ENCODE data around the gene RPS16.

The RPS16 gene

GRCh38 chr19:39405958-39406655 lies 29.6 kb downstream of the RPS16 start:
- peak; percentile 4 to 5 for ATAC-seq

- ATAC-seq: no peak
Measured at GRCh38 chr19:39405261-39405957, 30.3 kb downstream of the RPS16 start.

DNA sequence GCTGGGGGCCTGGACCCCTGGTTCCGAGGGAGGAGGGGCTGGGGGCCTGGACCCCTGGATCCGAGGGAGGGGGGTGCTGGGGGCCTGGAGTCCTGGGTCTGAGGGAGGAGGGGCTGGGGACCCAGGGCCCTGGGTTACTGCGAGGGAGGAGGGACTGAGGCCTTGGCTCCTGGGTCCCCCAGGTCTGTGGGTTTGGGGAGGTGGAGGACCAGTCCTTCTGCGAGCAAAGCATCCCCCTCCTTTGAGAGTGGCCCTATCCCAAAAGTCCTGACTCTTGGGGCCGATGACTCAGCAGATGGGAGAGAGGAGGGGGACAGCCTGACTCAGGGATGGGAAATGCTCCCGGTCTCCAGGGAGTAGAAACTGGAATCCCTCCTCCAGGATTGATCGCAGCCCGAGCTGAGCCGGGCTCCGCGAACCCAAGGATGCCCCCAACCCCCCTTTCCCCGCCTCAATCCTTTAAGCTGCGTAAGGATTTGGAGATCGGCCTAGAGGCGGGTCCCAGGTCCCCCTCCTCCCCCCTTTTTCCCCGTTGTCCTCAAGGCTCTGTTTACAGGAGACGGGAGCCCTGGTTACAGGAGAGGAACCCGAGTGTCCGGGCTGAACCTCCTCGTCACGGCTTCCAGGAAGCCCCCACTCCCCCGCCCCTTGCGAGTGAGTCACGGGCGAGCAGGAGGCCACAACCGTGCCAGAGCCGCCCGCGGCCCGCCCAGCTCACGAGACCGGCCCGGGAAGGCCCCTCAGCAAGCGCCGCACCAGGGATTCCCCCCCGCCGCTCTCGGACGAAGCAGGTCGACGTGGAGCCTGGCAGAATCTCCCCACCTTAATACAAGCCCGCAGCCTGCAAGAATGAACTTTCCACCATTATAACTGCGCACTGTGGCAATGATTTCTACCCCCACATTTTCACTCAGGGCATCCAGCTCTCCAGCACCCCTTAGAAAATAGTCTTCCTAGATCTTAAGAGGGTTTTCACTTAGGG lies 32.1 kb downstream of the RPS16 start:
- ATAC-seq: peak; percentile 40

- peak; percentile 0 to 1 for ATAC-seq
Measured at GRCh38 chr19:39402346-39403300, 33.1 kb downstream of the RPS16 start.

GRCh38 chr19:39401549-39402345 lies 34.0 kb downstream of the RPS16 start:
- peak; percentile 67 for ATAC-seq

DNA sequence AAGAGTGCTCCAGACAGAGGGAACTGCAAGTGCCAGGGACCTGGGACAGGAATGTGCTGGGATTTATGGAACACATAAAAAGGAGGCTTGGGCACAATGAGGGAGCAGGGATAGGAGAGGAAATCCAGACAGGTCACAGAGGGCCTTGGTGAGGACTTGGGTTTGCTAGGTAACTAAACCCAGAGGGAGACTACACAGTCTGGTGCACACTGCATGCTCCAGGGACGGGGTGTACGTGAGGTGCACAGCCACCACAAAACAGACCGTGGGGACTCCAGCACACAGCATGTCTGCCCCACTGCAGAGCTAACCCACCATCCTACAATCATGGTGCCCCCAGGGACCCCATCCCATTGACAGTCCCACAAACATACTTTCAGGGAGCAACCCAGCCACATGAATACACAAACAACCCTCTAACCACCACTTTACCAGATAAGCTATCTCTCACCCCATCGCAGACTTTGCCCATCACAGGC lies 34.6 kb downstream of the RPS16 start:
- peak; percentile 0 for ATAC-seq

DNA sequence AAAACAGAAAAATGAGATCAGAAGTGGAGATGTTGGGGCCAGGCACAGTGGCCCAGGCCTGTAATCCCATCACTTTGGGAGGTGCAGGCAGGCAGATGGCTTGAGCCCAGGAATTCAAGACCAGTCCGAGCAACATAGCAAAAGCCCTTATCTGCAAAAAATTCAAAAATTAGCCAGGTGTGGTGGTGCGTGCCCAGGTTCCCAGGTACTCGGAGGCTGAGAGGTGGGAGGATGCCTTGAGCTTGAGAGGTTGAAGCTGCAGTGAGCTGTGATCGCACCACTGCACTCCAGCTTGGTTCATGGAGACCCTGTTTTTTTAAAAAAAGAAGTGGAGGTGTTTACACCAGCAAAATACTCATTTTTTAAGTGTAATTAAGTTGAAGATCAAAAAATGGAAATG lies 35.7 kb downstream of the RPS16 start:
- ATAC-seq: no peak

DNA sequence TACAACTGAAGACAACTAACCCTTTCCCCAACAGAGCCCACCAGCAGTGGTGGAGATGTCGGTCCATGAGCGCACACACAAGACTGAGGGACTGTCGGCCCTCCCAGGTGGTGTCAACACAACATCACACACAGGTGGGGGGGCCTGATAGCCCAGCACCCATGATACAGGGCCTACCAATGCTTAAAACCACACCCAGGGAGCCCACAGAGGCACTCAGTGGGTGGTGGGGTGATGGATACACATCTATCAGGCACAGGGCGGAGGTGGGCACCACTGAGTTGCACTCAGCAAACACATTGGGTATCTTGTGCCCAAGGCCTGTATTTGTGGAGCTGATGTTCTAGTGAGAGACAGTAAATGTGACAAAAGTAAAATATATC lies 36.1 kb downstream of the RPS16 start:
- no peak for ATAC-seq

GRCh38 chr19:39398297-39398864 lies 37.4 kb downstream of the RPS16 start:
- no peak for ATAC-seq

DNA sequence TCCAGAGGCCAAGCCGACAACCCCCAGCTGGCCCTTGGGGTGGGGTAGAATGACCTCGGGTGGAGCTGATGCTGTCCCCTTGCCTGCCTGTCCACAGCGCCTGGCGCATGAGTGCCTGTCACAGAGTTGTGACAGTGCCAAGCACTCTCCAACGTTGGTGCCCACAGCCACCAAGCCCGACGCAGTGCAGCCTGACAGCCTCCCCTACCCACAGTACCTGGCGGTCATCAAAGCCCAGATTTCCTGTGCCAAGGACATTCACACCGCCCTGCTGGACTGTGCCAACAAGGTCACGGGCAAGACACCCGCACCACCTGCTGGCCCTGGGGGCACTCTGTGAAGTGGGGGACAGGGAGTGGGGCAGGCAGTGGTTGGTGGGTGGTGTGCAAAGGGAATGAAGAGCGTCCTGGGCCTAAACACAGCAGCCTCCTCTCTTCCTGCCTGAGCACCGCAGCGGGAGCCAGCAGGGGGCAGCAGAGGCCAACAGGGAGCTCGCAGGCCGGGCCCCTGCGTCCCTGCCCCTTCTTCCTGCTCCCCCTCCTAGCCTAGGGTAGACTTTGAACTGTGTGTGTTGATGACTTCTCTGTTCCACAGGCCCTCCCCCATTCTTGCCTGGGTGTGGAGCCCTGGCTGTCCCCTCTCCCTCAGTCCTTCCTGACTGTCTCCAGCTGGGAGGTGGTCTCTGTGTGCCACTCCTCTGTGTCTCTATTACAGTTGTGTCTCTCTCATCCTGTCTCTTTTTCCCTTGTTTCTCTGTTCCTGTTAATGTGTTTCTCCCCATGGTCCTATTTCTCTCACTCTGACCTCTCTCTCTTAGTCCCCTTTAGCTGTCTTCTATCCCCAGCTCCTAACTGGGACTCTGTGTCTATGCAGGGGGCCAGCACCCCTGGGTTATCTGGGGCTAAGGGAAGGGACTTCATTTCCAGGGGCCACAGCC lies 38.1 kb downstream of the RPS16 start:
- ATAC-seq: peak; percentile 50 to 58

DNA sequence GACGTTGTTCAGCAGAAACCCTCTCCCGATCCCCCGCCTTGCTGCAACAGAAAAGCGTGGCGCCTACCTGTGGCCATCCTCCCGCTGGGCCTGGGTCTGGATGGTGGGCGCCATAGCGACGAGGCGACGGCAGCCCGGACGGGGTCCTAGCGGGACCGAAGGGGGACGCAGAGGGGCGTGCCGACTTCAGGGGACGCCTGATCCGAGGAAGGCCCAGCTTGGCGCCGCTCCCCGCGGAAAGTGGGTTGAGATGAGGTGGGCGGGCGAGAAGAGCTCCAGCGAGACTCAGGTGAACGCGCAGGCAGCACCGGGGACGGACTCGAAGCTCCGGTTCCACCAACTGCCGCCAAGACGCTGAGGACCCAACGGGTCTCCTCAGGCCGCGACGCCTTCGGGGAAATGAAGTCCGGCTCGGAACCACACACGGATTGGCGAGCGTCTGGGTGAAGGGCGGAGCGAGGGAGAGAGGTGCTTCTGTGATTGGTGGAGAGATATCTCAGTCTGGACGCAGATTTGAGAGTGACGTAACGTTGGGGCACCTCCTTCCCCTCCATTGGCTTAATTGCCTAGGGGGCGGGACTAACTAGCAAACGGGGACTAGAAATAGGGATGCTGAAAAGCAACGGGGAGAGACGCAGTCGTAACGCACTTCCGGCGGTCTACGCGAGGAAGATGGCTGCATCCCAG lies 44.9 kb downstream of the RPS16 start, which contains the start of the genes MED29 and PAF1:
MED29 (plus strand) TSS at position 628 of the 687 bp plus-strand sequence; CDS start at position 673, 45 bp downstream.
PAF1 (minus strand) TSS at position 356 of the 687 bp plus-strand sequence; CDS start at position 114, 242 bp downstream.
- ATAC-seq: peak; percentile 95 to 96

DNA sequence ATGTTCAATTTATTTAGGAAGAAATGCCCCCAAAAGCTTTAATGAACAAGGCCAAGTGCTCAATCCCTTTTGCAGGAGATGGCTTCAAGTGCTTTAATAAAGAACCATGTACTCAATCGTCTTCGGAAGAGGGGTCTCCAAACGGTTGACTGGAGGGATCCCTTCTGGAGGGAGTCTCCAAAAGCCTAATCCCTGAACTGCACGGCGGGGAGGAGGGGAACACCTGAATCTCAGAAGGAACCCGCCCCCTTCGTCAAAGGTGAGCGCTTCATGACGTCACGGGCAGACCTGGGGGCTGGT lies 45.3 kb downstream of the RPS16 start:
- no peak for ATAC-seq

DNA sequence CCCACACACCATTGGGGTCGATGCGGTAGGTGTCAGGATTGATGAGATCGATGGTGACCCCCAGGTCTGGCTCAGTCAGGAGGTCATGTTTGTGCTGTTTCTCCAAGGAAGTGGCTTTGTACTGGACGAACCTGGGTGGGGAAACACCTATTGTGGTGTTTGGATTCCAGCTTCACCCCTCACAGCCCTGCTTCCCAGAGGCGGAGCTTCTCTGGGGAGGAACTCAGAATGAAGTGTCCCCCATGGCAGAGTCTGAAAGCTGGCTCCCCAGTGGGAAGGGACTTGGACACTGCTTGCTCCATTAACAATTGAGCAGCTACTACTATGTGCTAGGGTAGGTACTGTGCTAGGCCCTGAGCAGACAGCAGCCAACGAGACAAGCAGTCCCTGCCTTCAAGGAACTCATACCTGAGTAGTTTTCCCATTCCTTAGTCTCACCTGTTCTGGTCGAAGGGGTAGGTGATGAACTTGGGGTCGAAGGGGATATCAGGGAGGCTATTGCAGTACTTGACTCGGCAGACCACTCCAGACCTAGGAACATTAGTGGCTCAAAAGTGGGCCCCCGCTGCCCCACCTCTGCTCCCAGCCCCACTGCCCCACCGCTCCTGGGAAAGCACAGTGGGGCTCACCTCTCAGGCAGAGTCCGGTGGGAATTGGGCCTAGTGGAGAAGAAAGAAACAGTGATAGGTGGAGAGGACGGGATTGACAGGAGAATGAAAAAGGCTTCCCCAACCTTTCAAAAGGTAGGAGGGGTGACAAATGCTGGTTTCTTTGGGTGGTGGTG lies 45.9 kb downstream of the RPS16 start:
- ATAC-seq: no peak

- ATAC-seq: no peak
Measured at GRCh38 chr19:39388657-39389056, 47.1 kb downstream of the RPS16 start.

- ATAC-seq: no peak
Measured at GRCh38 chr19:39386557-39386956, 49.2 kb downstream of the RPS16 start.

GRCh38 chr19:39385629-39386411 lies 49.9 kb downstream of the RPS16 start:
- ATAC-seq: no peak

Measured in activated CD4-positive, CD25-positive, alpha-beta regulatory T cell treated with anti-CD3 and anti-CD28 coated beads, Interleukin-2, amount 50 U/mL, for 24 hours (primary cell).